Endothelial cell (in vitro differentiated cells): ENCODE data around the gene TCF19. TPM values are rescaled to one million over a fixed set of nuclear protein-coding genes. Genes with fewer than 3 reads are reported as not detected.
"Not testable (repeated sequence)": the region's sequence is repeated elsewhere in the genome, so short reads cannot be mapped to it uniquely, and the experiment has no call there.

Source experiments
- DNase-seq: peaks from one replicate; pipeline ENCODE4 v3.0.0; 2021; ENCODE audit warnings: low spot score
- H3K27ac Mint-ChIP-seq: one replicate; pipeline ENCODE4 v1.8.0; 2021; ENCODE audit warnings: mixed read lengths, inconsistent platforms; ENCODE audit not compliant: unreplicated experiment
- H3K27me3 Mint-ChIP-seq: one replicate; pipeline ENCODE4 v1.8.0; 2021; ENCODE audit warnings: mild to moderate bottlenecking, moderate library complexity, mixed read lengths, inconsistent platforms; ENCODE audit not compliant: unreplicated experiment
- H3K36me3 Mint-ChIP-seq: one replicate; pipeline ENCODE4 v1.8.0; 2021; ENCODE audit warnings: mild to moderate bottlenecking, low read depth, mixed read lengths, inconsistent platforms; ENCODE audit not compliant: unreplicated experiment
- H3K4me1 Mint-ChIP-seq: one replicate; pipeline ENCODE4 v1.8.0; 2021; ENCODE audit warnings: mild to moderate bottlenecking, mixed read lengths, inconsistent platforms; ENCODE audit not compliant: unreplicated experiment
- H3K4me3 Mint-ChIP-seq: one replicate; pipeline ENCODE4 v1.8.0; 2021; ENCODE audit warnings: mild to moderate bottlenecking, mixed read lengths, inconsistent platforms; ENCODE audit not compliant: unreplicated experiment
- H3K9me3 Mint-ChIP-seq: one replicate; pipeline ENCODE4 v1.8.0; 2021; ENCODE audit warnings: mixed read lengths, inconsistent platforms; ENCODE audit not compliant: unreplicated experiment
- total RNA-seq: library from RNA; stranded (reverse); fragmentation: NEBNext Ultra II Directional; extraction: Animal tissue kit (Norgen Biotek cat#: 25700); gene quantifications from one replicate; pipeline ENCODE4 v1.2.1, GENCODE V29; 2021; ENCODE audit not compliant: unreplicated experiment
- TF ChIP-seq, protein P1 (sequence below): fragments of 200-600 bp; sonication (generic); IDR thresholded peaks from one replicate; pipeline ENCODE4 v1.5.0; 2021; ENCODE audit warnings: antibody characterized with exemption; ENCODE audit not compliant: unreplicated experiment

TCF19 gene
- total RNA-seq, 1 donor from 2014 or later, result 17.2 TPM

- H3K9me3 Mint-ChIP-seq, result no peaks in the 10 kb centered on the region
- peak overlapping the region; percentile 85 for H3K4me3 Mint-ChIP-seq
- peak overlapping the region; percentile 85 for H3K27ac Mint-ChIP-seq
- TF ChIP-seq, protein P1, sequence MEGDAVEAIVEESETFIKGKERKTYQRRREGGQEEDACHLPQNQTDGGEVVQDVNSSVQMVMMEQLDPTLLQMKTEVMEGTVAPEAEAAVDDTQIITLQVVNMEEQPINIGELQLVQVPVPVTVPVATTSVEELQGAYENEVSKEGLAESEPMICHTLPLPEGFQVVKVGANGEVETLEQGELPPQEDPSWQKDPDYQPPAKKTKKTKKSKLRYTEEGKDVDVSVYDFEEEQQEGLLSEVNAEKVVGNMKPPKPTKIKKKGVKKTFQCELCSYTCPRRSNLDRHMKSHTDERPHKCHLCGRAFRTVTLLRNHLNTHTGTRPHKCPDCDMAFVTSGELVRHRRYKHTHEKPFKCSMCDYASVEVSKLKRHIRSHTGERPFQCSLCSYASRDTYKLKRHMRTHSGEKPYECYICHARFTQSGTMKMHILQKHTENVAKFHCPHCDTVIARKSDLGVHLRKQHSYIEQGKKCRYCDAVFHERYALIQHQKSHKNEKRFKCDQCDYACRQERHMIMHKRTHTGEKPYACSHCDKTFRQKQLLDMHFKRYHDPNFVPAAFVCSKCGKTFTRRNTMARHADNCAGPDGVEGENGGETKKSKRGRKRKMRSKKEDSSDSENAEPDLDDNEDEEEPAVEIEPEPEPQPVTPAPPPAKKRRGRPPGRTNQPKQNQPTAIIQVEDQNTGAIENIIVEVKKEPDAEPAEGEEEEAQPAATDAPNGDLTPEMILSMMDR, result no peak
- DNase-seq, result peak; percentile 65
- peaks cover 4% of the 10 kb centered on the region for H3K27me3 Mint-ChIP-seq
- H3K4me1 Mint-ChIP-seq, result peaks cover 2% of the 10 kb centered on the region
- no peaks in the 10 kb centered on the region for H3K36me3 Mint-ChIP-seq
Measured at GRCh38 chr6:31197559-31198305, 39.3 kb downstream of the TCF19 start.

GRCh38 chr6:31199105-31199452 lies 40.7 kb downstream of the TCF19 start:
- H3K27me3 Mint-ChIP-seq, H3K36me3 Mint-ChIP-seq, H3K27ac Mint-ChIP-seq, H3K9me3 Mint-ChIP-seq, H3K4me3 Mint-ChIP-seq, DNase-seq: not testable (repeated sequence)
- H3K4me1 Mint-ChIP-seq, result peaks cover 16% of the 10 kb centered on the region

DNA sequence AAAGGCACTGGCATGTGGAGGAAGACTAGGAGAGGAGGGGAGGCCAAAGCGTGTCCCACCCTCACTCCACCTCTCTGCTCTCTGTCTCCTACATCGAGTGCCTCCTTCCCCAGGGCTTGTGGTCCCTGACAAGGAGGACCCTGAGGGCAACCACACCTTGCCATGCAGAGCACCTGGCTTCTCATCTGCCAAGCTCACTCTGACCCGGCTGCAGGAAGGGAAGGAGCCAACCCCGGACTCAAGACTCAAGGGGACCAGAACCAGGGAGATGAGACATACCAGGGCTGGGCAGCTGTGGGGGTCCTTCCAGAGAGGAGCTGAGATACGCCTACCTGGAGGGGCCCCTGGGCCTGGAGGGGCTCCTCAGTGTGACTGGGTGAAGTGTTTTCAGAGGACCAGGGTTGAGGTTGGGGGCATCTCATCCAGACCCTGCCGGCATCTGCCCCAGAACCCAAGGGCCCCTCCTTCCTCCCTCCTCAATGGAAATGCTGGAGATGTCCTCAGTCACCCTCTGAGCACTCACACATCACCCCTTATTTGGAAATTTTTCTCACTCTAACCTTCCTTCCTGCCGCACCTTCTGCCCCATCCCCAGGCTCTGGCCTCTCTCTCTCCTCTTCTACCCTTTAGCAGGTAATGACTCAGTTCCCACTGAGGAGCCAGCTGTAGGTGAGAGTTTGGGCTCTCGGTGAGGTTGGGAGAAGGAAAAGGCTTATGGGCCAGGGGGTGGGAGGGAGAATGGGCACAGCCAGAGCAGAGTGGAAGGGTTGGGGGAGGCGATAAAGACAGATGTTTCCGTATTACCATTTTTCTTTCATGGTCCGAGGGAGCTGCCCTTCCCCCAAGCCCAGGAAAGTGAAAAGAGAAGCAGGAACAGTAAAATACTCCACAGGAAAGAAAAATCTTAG lies 44.1 kb downstream of the TCF19 start:
- H3K4me3 Mint-ChIP-seq, result no peak overlapping the region
- TF ChIP-seq, protein P1, result no peak
- peaks cover 21% of the 10 kb centered on the region for H3K4me1 Mint-ChIP-seq

DNA sequence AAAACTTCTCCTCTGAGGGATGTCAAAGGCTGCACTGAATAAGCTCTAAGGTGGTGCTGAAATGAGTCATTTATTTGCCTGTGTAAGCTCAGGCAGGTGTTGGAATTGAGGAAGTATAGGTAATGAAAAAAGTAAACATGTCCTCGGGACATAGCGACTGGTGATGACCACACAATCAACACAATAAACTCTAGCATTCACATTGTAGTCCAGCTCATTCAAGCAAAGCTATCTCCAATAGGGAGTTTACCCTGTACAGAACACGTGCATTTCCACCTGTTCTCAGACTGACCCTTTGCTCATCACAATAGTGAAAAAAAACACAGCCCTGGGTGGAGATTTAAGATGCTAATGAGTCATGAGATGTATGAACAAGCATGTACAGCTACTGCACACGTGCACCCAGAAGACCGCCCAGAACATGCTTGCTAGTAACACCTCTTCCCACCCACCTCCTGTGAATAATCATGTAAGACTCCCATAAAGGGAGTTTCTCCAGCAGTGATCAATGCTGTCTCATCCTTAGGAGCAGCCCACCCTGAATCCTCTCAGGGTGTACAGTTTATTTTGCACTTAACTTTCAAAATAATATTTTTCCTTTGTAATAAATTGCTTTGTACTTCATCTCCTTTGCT lies 45.1 kb downstream of the TCF19 start:
- no peaks in the 10 kb centered on the region for H3K36me3 Mint-ChIP-seq
- no peak for DNase-seq
- peaks cover 21% of the 10 kb centered on the region for H3K4me1 Mint-ChIP-seq
- H3K4me3 Mint-ChIP-seq, result no peak overlapping the region
- peak overlapping the region; percentile 95 for H3K27ac Mint-ChIP-seq
- TF ChIP-seq, protein P1, result no peak
- no peaks in the 10 kb centered on the region for H3K9me3 Mint-ChIP-seq
- peaks cover 2% of the 10 kb centered on the region for H3K27me3 Mint-ChIP-seq

More for the DNA sequence above, 44.1 kb downstream of the TCF19 start:
- no peaks in the 10 kb centered on the region for H3K36me3 Mint-ChIP-seq
- no peaks in the 10 kb centered on the region for H3K9me3 Mint-ChIP-seq
- peak; percentile 24 for DNase-seq
- peak overlapping the region; percentile 95 for H3K27ac Mint-ChIP-seq
- H3K27me3 Mint-ChIP-seq, result peaks cover 2% of the 10 kb centered on the region

- H3K27ac Mint-ChIP-seq, result peak overlapping the region; percentile 36
- no peak for DNase-seq
Measured at GRCh38 chr6:31204751-31205145, 46.4 kb downstream of the TCF19 start.

More at GRCh38 chr6:31204751-31205145, 46.4 kb downstream of the TCF19 start:
- Mint-ChIP-seq H3K4me1 (peaks cover 21% of the 10 kb centered on the region), H3K9me3 (no peaks in the 10 kb centered on the region), H3K4me3 (no peak overlapping the region), H3K27me3 (peaks cover 2% of the 10 kb centered on the region), H3K36me3 (no peaks in the 10 kb centered on the region)
- TF ChIP-seq, protein P1, result no peak
